Activated CD4-positive, alpha-beta T cell treated with anti-CD3 and anti-CD28 coated beads, Interleukin-2, Interleukin-4, amounts not matched to agents 100 ng/mL and 50 ng/mL, durations not matched to agents 16 hours and 8 hours (primary cell): ENCODE measurements around the gene NUAK2.

Experiments used
- DNase-seq: peaks from one replicate; pipeline ENCODE4 v3.0.0-alpha.2; 2020; ENCODE audit warnings: low spot score

The NUAK2 gene

GRCh38 chr1:205346956-205347574 lies 25.5 kb upstream of the NUAK2 start:
- DNase-seq: no peak

GRCh38 chr1:205345761-205346160 lies 24.2 kb upstream of the NUAK2 start:
- no peak for DNase-seq

- no peak for DNase-seq
Measured at GRCh38 chr1:205344066-205344928, 22.8 kb upstream of the NUAK2 start.

GRCh38 chr1:205343431-205344065 lies 22.0 kb upstream of the NUAK2 start:
- DNase-seq: no peak

- DNase-seq: no peak
Measured at GRCh38 chr1:205342986-205343385, 21.4 kb upstream of the NUAK2 start.

- DNase-seq: no peak
Measured at GRCh38 chr1:205340676-205341075, 19.1 kb upstream of the NUAK2 start.

GRCh38 chr1:205339717-205340116 lies 18.2 kb upstream of the NUAK2 start:
- DNase-seq: peak; percentile 45

GRCh38 chr1:205339197-205339702 lies 17.7 kb upstream of the NUAK2 start:
- DNase-seq: no peak

GRCh38 chr1:205338011-205338410 lies 16.5 kb upstream of the NUAK2 start:
- no peak for DNase-seq

- no peak for DNase-seq
Measured at GRCh38 chr1:205337481-205337880, 15.9 kb upstream of the NUAK2 start.

- peak; percentile 76 for DNase-seq
Measured at GRCh38 chr1:205335692-205336091, 14.1 kb upstream of the NUAK2 start.

- DNase-seq: no peak
Measured at GRCh38 chr1:205332015-205332791, 10.7 kb upstream of the NUAK2 start.

- no peak for DNase-seq
Measured at GRCh38 chr1:205330150-205330549, 8.6 kb upstream of the NUAK2 start.

- no peak for DNase-seq
Measured at GRCh38 chr1:205329719-205330118, 8.2 kb upstream of the NUAK2 start.

GRCh38 chr1:205328476-205328875 lies 6.9 kb upstream of the NUAK2 start:
- DNase-seq: no peak

- DNase-seq: no peak
Measured at GRCh38 chr1:205326812-205327466, 5.4 kb upstream of the NUAK2 start.

- DNase-seq: peak; percentile 60
Measured at GRCh38 chr1:205325334-205325884, 3.9 kb upstream of the NUAK2 start.

- DNase-seq: no peak
Measured at GRCh38 chr1:205324781-205325180, 3.2 kb upstream of the NUAK2 start.

GRCh38 chr1:205323794-205324193 lies 2.2 kb upstream of the NUAK2 start:
- DNase-seq: no peak

- DNase-seq: no peak
Measured at GRCh38 chr1:205321959-205322283, 376 bp upstream of the NUAK2 start.
